Body of pancreas (tissue), 4 donors: ENCODE measurements around the gene FABP2. TPM values are rescaled to one million over a fixed set of nuclear protein-coding genes. Genes with fewer than 3 reads are reported as not detected.
A peak's percentile ranks its signal among the peaks of the same experiment; 100 is the strongest.
"Not testable (repeated sequence)": the region's sequence is repeated elsewhere in the genome, so short reads cannot be mapped to it uniquely, and the experiment has no call there.

Source experiments
- ATAC-seq: fragments of 150-250 bp; one replicate; pipeline ENCODE4 v1.9.1; 2016
- DNase-seq, 4 donors: peaks; one replicate each; pipeline ENCODE4 v3.0.0-alpha.2; 2019
- H3K27ac ChIP-seq, 4 donors: fragments of 200-600 bp; sonication (generic); 1 replicate in 3 of 4; 2 replicates in 1 of 4; pipeline versions ENCODE4 v1.5.1 to v1.6.1; 2016 to 2019; ENCODE audit warnings: mild to moderate bottlenecking in 1 of 4, mixed read lengths in 1 of 4, moderate library complexity in 1 of 4
- H3K27me3 ChIP-seq, 2 donors: fragments of 200-600 bp; sonication (generic); one replicate each; pipeline ENCODE4 v1.6.0; 2016; ENCODE audit warnings: mild to moderate bottlenecking in 1 of 2
- H3K36me3 ChIP-seq, 2 donors: fragments of 200-600 bp; sonication (generic); replicated peaks in 1 of 2; 2 replicates each; pipeline ENCODE4 v1.5.1; 2016; ENCODE audit warnings: low read depth in 2 of 2; ENCODE audit not compliant: insufficient read depth in 1 of 2
- H3K4me1 ChIP-seq: fragments of 200-600 bp; sonication (generic); one replicate; pipeline ENCODE4 v1.6.0; 2016
- H3K4me3 ChIP-seq, 2 donors: fragments of 200-600 bp; sonication (generic); 1 replicate in 1 of 2; 2 replicates in 1 of 2; pipeline ENCODE4 v1.5.1; 2016 to 2019
- H3K9me3 ChIP-seq, 3 donors: fragments of 200-600 bp; sonication (generic); 1 replicate in 2 of 3; 2 replicates in 1 of 3; pipeline ENCODE4 v1.5.1; 2016
- POLR2A ChIP-seq, 3 donors: fragments of 450-650 bp; IDR thresholded peaks; one replicate each; pipeline ENCODE4 v1.6.1; 2016; ENCODE audit warnings: antibody characterized with exemption in 3 of 3, mild to moderate bottlenecking in 2 of 3
- WGBS, 2 donors: methylation state at CpG; one replicate each; pipeline ENCODE4 v1.1.5; 2017; 5-methylcytosine and 5-hydroxymethylcytosine counted together
- intact Hi-C: fragments of 100-400 bp; cut with DNase I; formaldehyde crosslinking; loops from one replicate; pipeline ENCODE4 v1.15.1; 2023
- total RNA-seq, 2 donors: library from RNA; depleted of rRNA; stranded (reverse); fragments of >200 nt; gene quantifications; one replicate each; pipeline ENCODE4 v1.1.0, GENCODE V29; 2016
- TF ChIP-seq, protein P1 (sequence below), 7 experiments: fragments of 450-650 bp in 4 of 7; fragments of 200-600 bp in 3 of 7; sonication (generic) in 3 of 7; IDR thresholded peaks; one replicate each; pipeline ENCODE4 v1.5.1; 2016 to 2019; ENCODE audit warnings: antibody characterized with exemption in 7 of 7

Gene FABP2
- total RNA-seq, 2 donors from 2014 or later: not detected

DNA sequence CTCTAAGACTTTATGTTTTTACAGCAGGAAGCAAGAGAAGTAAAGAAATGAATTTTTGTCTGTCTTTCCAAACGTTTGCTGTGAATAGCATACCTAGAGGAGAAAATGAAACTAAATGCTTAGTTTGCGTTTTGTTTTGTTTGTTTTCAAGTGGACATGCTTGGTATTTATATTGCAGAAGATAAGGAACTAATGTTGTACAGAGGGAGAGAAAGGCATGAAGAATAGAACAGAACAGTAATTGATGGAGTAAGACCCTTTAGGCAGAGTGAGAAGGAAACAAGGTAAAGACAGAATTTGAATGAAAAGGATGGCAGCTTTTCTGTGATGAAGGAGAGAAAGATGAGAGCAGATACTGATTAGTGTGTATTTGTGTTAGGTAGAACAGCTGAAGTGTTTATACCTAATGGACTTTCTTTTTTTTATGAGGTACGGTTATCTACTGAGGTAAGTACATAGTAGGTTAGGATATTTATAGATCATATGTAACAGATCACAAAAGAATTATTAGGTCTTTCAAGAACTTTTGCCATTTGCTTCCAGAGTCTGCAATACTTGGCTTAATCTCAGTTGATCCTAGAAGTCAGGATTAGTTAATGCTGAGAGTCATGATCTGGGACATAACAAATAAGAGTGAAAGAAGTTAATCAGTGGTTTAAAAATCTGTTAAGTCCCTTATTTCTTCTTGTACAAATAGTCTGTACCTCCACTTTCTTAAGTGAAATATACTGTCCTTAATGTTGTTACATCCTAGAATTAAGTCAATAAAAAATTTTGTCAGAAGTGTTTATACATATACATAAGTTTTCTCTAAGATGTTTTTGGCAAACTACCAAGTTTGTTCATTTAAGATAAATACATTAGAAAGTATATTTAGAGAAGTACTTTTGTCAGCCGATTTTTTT lies 36.8 kb downstream of the FABP2 start:
- intact Hi-C loops: loop anchor here (5.0 kb wide), 1 partner anchor 243 kb away; no protein-coding TSS in a partner anchor
- Histone ChIP-seq H3K27ac (peak overlapping the region in 1 of 4 donors; percentile 64), H3K4me1 (peaks cover 29% of the 10 kb centered on the region), H3K36me3 (peaks cover 0 to 2% of the 10 kb centered on the region in 2 donors), H3K4me3 (no peak overlapping the region), H3K27me3 (no peaks in the 10 kb centered on the region), H3K9me3 (no peaks in the 10 kb centered on the region)
- TF ChIP-seq, protein P1, sequence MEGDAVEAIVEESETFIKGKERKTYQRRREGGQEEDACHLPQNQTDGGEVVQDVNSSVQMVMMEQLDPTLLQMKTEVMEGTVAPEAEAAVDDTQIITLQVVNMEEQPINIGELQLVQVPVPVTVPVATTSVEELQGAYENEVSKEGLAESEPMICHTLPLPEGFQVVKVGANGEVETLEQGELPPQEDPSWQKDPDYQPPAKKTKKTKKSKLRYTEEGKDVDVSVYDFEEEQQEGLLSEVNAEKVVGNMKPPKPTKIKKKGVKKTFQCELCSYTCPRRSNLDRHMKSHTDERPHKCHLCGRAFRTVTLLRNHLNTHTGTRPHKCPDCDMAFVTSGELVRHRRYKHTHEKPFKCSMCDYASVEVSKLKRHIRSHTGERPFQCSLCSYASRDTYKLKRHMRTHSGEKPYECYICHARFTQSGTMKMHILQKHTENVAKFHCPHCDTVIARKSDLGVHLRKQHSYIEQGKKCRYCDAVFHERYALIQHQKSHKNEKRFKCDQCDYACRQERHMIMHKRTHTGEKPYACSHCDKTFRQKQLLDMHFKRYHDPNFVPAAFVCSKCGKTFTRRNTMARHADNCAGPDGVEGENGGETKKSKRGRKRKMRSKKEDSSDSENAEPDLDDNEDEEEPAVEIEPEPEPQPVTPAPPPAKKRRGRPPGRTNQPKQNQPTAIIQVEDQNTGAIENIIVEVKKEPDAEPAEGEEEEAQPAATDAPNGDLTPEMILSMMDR (IDR thresholded peaks at IDR 0.05): peak in 4 of 7 experiments; percentile 14 to 48 (median 37)
- no peak for TF ChIP-seq POLR2A (IDR thresholded peaks at IDR 0.05)
- ATAC-seq (peak; percentile 60), DNase-seq (no peak)
- 4 to 6% methylated on average over 4 of the region's 4 CpGs for WGBS, 2 donors

DNA sequence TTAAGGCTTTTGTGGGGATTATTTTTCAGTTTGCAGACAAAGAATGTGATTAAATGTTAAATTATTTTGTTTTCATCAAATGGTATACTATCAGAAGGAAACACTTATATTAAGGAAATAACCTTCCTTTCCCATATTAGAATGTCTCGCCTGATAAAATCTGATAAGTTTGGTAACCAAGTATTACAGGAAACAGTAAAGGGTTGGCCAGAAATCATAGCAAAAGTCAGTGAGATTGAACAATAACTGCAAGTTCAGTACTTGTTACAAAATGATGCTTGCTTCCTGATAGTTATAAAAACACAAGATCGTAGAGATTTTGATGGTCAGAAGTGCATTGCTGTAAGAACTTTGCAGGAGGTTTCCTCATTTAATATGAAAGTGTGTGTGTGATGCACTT lies 40.5 kb downstream of the FABP2 start:
- Histone ChIP-seq H3K4me1 (peaks cover 29% of the 10 kb centered on the region), H3K36me3 (peaks cover 0 to 4% of the 10 kb centered on the region in 2 donors), H3K4me3 (no peak overlapping the region), H3K27me3 (no peaks in the 10 kb centered on the region), H3K27ac (no peak overlapping the region), H3K9me3 (no peaks in the 10 kb centered on the region)
- no peak for ATAC-seq
- DNase-seq: no peak
- intact Hi-C loops: no loop called here
- TF ChIP-seq, protein P1 (IDR thresholded peaks at IDR 0.05): no peak
- no peak for TF ChIP-seq POLR2A (IDR thresholded peaks at IDR 0.05)
- WGBS, 2 donors: 64 to 76% methylated on average over 2 of the region's 2 CpGs

DNA sequence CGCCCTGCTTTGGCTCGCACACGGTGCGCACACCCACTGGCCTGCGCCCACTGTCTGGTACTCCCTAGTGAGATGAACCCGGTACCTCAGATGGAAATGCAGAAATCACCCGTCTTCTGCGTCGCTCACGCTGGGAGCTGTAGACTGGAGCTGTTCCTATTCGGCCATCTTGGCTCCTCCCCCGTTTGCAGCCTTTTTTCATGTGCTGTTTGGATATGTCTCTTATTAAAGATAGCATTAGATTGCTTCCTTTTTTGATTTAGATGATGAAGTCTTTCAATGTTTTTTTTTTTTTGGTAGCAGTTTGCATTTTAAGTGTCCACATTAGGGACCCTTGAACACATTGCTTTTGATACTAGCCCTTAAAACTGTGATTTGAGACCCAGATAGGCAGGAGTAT lies 42.0 kb downstream of the FABP2 start:
- H3K9me3 ChIP-seq, H3K27me3 ChIP-seq, intact Hi-C loops, DNase-seq, ATAC-seq, H3K27ac ChIP-seq, H3K36me3 ChIP-seq, H3K4me3 ChIP-seq: not testable (repeated sequence)
- H3K4me1 ChIP-seq: peaks cover 22% of the 10 kb centered on the region
- 95 to 98% methylated on average over 12 of the region's 12 CpGs for WGBS, 2 donors

DNA sequence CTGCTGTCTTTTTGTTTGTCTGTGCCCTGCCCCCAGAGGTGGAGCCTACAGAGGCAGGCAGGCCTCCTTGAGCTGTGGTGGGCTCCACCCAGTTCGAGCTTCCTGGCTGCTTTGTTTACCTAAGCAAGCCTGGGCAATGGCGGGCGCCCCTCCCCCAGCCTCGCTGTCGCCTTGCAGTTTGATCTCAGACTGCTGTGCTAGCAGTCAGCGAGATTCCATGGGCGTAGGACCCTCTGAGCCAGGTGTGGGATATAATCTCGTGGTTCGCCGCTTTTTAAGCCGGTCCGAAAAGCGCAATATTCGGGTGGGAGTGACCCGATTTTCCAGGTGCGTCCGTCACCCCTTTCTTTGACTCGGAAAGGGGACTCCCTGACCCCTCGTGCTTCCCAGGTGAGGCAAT lies 42.4 kb downstream of the FABP2 start:
- H3K36me3 ChIP-seq, H3K9me3 ChIP-seq, H3K27ac ChIP-seq, DNase-seq, ATAC-seq, H3K27me3 ChIP-seq, intact Hi-C loops, H3K4me3 ChIP-seq: not testable (repeated sequence)
- peaks cover 18% of the 10 kb centered on the region for H3K4me1 ChIP-seq
- WGBS, 2 donors: 95 to 100% methylated on average over 11 to 17 of the region's 19 CpGs

DNA sequence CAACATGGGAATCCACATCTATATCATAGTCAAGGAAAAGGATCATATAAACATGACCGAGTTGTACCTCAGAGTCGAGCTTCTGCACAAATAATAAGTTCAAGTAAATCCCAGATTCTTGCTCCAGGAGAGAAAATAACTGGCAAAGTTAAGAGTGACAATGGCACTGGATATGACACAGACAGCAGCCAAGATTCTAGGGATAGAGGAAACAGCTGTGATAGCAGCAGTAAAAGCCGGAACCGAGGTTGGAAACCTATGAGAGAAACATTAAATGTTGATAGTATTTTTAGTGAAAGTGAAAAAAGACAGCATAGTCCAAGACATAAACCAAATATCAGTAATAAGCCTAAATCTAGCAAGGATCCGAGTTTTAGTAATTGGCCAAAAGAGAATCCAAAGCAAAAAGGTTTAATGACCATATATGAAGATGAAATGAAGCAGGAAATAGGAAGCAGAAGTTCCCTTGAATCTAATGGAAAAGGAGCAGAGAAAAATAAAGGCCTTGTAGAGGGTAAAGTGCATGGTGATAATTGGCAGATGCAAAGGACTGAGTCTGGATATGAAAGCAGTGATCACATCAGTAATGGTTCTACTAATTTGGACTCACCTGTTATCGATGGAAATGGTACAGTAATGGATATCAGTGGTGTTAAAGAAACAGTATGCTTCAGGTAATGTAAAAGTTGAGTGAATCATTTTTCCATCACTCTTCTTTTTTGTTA lies 50.4 kb downstream of the FABP2 start:
- Histone ChIP-seq H3K9me3 (no peaks in the 10 kb centered on the region), H3K4me3 (no peak overlapping the region), H3K27ac (no peak overlapping the region), H3K36me3 (peaks cover 0 to 9% of the 10 kb centered on the region in 2 donors), H3K27me3 (no peaks in the 10 kb centered on the region), H3K4me1 (no peaks in the 10 kb centered on the region)
- WGBS, 2 donors: 85 to 89% methylated on average over 6 of the region's 6 CpGs
- no peak for DNase-seq
- no peak for TF ChIP-seq POLR2A (IDR thresholded peaks at IDR 0.05)
- TF ChIP-seq, protein P1 (IDR thresholded peaks at IDR 0.05): no peak
- ATAC-seq: no peak
- intact Hi-C loops: no loop called here
